HCEC 1CT (cell line): ENCODE measurements around the gene OR2H2.

Source experiments
- DNase-seq: peaks from one replicate; pipeline ENCODE4 v3.0.0-alpha.2; 2017

OR2H2 gene

GRCh38 chr6:29584821-29585220 lies at the start of gene OR2H2:
TSS of gene OR2H2 (plus strand) at chr6:29585121. CDS start at chr6:29587945, 2,824 bp downstream.
- no peak for DNase-seq

GRCh38 chr6:29537714-29538403 lies 47.1 kb upstream of the OR2H2 start:
- DNase-seq, result no peak

DNA sequence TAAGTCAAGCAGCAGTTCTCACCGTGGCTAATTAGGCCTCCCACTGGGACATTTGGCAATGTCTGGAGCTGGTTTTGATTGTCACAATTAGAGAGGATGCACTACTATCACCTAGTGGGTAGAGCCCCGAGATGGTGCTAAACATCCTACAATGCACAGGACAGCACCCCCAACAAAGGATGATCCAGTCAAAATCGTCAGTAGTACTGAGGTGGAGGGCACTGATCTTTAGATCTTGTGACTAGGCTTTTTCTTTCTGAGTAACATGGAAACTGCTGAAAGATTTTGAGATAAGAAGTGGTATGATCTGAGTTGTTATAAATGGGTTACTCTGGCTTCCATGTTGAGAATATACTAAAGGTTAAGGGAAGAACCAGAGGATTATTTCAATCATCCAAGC lies 37.3 kb upstream of the OR2H2 start:
- DNase-seq, result no peak

- peak; percentile 51 for DNase-seq
Observed at GRCh38 chr6:29552512-29553051, 32.3 kb upstream of the OR2H2 start.

- peak; percentile 18 for DNase-seq
Observed at GRCh38 chr6:29553268-29554057, 31.5 kb upstream of the OR2H2 start.

- DNase-seq, result no peak
Observed at GRCh38 chr6:29554764-29555163, 30.2 kb upstream of the OR2H2 start.

GRCh38 chr6:29557320-29557719 lies 27.6 kb upstream of the OR2H2 start:
- no peak for DNase-seq

- no peak for DNase-seq
Observed at GRCh38 chr6:29558439-29559079, 26.4 kb upstream of the OR2H2 start.

DNA sequence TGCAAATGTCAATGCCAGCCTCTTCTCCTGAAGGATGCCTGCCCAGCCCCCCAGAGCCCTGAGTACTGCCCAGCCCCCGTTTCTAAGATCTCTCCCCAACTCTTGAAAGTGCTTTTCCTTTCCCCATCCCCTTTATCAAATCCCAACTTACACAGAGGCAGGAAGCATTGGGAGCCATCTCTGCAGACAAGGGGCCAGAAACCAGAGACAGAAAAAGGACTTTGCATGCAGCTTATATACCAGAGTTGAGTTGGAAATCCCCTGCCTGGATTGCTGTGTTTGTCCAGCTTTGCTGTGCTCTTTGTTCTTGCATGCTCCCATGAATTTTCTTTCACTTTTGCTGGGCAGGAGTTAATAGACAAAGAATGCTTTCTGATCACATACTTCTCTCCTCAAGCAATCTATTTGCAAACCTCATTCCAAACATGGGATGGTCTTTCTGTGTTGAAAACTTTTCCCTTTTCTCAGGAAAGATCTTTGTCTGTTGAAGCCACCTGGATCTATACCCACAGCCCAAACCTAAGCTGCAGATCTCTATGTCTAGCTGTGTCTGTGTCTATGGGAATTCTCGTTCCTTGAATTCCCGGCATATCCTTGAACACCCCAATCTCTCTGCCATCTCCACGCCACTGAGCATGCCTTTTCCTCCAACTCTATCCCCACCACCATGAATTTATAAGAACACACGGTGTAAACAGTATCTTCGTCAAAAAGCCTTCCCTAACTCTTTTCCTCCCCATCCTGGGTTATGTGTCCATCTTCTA lies 25.2 kb upstream of the OR2H2 start, which contains the start of gene UBD:
Gene UBD, minus strand, starts transcription at position 209 of the 764 bp plus-strand sequence. Its CDS starts 31 bp downstream, at position 178.
- no peak for DNase-seq

DNA sequence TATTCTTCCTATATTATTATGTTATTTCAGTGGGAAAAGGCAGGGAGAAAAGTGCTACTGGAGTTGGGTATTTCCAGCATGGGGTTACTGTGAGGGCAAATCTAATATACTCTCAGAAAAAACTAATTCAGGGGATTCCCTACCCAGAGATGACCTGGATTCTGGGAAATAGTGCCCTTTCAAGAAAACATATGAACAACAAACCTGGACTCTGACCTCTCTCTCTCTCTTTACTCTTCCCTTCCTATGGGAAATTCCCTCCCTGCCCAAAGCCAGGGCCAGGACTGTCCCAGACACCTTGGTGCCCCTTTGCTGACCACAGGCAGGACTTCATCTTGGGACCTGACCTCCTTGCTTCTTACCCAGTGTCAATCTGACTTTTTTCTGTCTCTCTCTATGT lies 23.8 kb upstream of the OR2H2 start:
- no peak for DNase-seq

DNA sequence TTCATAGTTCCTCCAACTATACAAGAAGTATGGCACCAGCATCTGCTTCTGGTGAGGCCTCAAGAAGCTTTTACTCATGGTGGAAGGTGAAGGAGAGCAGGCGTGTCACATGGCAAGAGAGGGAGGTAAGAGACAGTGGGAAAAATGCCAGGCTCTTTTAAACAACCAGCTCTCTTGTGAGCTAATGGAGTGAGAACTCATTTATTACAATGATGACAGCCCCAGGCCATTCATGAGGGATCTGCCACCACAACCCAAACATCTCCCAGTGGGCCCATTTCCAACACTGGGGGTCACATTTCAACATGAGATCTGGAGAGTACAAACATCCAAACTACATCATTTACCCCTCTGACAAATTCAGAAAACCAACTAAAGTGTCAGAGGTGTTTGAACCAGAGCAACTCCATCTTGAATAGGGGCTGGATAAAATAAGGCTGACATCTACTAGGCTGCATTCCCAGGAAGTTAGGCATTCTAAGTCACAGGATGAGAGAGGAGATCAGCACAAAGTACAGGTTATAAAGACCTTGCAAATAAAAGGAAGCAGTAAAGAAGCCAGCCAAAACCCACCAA lies 23.2 kb upstream of the OR2H2 start:
- DNase-seq, result no peak

DNA sequence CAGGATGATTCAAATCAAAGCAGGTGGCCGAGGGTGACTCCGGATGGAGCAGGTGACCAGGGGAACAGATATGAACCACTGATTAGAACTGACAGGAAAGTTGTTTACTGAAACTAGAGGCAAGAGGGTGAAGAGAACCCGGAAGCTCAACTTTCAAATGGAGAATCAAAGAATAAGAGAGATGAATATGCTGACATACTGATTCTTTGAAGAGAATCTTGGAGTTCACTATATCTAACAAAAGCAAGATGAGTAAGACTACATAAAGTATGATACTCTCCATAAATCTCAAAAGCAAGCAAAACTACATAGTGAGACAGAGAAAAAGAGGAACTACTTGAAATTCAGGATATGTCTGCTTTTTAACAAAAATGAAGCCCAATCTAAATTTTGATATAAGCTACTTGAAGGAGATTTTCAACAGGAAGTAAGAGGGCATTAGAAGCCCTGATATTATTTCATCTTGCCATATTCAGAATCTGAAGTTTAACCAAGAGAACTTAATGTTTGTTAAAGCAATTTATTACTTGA lies 21.4 kb upstream of the OR2H2 start:
- no peak for DNase-seq

DNA sequence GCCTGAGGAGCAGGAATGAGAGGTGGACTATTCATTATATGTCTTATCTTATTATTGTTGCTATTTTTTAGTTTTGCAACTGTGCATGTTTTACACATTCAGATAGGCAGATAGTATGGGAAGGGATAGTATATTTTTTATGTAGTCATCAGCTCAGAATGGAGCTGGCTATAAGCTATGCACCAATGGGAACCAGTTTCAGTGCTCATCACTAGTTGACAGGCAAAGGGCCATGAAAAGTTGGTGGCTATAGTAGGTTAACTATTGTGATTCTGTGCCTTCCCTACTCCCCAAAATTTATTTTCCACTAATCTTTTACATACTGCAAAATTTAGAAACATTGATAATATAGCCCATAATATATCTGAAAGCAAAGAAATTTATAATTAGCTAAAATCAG lies 20.0 kb upstream of the OR2H2 start:
- no peak for DNase-seq

- DNase-seq, result no peak
Observed at GRCh38 chr6:29566856-29567255, 18.1 kb upstream of the OR2H2 start.

GRCh38 chr6:29567541-29567940 lies 17.4 kb upstream of the OR2H2 start:
- no peak for DNase-seq

- DNase-seq, result peak; percentile 4
Observed at GRCh38 chr6:29567991-29568390, 16.9 kb upstream of the OR2H2 start.

GRCh38 chr6:29576056-29576455 lies 8.9 kb upstream of the OR2H2 start:
- DNase-seq, result no peak

DNA sequence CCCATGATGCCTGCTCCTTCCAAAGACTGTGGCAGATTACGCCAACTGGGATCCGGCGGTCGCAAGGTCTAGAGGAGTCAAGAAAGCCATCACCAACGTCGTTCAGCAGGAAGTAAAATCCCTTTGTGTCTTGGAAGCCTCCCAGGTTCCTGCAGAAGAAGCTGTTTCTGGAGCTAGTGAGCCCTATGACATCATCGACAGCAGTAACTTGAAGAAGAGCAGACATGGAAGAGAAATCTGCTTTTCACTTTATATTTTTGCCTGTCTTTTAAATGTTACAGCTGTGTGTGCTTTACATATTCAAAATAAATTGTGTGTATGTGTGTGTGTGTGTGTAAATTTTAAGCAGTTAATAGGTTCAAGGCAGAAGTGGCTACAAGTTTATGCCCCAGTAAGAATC lies 7.4 kb upstream of the OR2H2 start:
- DNase-seq, result no peak

DNA sequence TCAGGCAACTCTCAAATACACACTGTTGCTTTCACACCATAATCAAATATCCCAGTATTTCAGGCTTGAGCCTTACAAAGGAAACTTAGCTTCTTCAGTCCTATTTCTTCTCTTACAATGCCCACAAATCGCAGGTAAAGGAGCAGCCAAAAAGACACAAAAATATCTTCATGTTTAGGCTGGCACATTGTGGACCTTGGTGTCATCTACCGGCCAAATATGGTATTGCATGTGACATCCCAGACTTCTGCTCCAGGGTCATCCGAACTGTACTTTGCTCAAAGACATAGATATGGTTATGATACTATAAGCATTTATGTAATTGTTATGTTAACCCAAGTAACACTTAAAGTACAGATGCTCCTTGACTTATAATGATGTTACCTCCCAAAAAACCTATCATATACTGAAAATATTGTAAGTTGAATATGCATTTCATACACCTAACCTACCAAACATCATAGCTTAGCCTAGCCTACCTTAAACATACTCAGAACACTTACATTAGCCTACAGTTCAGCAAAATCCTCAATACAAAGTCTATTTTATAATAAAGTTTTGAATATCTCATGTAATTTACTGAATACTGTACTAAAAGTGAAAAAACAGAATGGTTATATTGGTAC lies 4.6 kb downstream of the OR2H2 start:
- peak; percentile 42 for DNase-seq

DNA sequence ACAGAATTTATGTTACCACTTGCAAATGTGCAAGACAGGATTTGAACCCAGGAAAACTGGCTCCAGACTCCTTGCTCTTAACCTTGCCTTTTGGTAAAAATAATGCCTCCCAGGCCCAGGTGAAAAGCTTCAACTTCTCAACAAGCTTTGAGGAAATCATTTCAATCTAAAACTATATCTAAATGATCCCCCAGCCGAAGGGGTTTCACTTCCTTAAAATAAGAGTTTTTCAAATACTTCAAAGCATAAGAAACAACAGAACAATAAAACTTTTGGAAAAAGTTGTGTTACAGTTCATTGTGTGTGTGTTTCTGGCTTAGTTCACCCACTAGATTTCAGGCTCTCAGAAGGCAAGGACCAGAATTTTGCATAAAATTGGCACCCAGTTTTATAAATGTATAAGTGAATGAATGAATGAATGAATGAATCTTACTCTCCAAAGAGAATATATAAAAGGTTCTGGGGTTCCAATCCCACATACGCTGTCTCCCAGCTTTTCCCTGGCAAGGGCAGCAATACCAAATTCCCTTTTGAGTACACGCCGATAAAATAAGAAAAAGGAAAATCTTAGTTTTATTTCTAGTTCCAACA lies 5.4 kb downstream of the OR2H2 start:
- no peak for DNase-seq

DNA sequence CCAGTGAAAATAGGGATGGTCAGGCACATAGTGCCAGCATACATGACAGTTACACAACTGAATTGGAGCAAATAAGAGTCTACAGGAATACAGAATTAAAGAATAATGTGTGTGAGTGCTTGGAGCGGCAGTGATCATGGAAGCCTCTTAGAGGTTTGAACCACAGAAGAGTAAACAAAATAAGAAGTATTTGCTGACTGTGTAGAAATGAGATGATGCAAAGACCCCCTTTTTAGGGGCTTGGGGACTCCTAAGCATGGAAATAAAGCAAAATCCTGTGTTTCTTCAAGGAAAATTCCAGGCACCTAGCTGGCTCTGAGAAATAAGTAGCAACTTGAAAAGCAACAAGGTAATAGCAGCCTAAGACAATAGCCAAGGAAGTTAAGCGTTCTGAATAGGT lies 6.8 kb downstream of the OR2H2 start:
- DNase-seq, result no peak
